NCI-H1436 treated with DMSO at 0.1 percent for 48 hours (cell line): ENCODE data around the gene GPR176.

Experiments used
- DNase-seq: peaks from one replicate; lab custom pipeline; 2025; lab: John Stamatoyannopoulos, UW

Gene GPR176

DNA sequence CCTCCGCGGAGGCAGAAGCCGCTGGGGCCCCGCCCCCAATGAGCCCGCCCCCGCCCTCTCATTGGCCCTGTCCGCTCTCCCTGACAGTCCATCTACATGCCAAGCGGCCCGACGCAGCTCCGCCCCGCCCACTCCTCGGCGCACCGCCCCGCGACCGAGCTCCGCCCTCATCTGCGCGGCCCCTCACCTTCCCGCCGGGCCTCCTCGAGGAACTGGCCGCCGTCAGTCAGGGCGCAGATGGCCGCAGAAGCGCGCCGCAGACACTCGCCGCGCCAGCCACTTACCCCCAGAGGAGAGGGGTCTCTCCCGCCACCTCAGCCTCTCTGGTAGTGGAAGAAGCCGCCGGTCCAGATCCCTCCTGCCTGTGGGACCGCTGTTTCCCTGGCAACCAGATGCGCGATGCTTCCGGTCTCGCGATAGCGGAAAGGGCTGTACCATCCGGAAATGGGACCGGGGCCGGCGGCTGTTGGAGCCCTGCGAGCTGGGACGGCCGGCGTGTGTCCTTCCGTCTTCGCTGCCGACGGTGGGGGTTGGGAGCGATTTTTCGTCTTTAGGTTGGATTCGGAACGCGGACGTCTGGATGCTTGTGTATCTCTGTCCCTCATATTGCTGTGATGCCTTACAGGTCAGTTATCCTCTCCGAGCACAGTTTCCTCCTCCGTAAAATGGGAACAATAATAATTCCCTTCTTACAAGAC lies 137.5 kb downstream of the GPR176 start, which contains the start of gene FSIP1:
Gene FSIP1 (minus strand): TSS at position 401 of the 698 bp plus-strand sequence. CDS start 6,317 bp downstream, outside the sequence.
- DNase-seq = peak; percentile 76

DNA sequence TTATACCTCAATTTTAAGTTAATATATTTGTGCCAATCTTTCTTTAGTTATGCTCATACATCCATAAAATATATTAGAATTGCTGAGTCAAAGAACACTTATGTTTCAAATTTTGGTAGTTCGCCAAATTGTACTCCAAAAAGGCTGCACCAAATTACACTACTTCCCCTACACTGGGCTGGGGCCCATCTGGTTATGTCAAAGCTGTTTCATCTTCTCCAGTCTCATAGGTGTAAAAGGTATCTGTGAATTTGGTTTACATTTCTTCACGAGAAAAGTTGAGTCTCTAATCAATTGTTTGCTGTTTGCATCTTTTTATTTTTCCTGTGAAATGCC lies 138.1 kb downstream of the GPR176 start:
- no peak for DNase-seq

DNA sequence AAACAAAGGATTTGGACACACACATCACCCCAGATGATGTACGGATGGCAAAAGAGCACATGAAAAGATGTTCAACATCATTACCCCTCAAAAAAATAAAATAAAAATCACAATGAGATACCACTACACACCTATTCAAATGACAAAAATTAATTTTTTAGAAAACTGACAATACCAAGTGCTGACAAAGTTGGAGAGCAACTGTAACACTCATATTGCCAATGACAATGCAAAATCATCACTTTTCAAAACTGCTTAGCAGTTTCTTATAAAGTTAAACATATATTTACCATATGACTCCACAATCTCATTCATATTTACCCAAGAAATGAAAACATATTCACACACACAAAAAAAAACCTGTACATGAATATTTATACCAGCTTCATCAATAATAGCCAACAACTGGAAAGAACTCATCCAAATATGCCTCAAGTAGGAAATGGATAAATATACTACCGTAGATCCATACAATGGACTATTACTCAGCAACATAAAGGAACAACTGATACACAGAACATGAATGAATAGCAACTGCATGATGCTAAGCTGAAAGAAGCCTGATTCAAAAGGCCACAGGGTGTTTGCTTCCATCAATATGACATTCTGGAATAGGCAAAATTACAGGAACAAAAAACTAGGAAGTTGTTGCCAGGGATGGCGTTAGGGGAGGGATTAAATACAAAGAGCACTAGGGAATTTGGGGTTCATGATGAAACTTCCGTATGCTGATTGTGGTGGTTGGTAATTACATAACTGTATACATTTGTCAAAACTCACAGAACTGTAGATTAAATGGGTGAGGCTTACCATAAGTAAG lies 138.7 kb downstream of the GPR176 start:
- no peak for DNase-seq

DNA sequence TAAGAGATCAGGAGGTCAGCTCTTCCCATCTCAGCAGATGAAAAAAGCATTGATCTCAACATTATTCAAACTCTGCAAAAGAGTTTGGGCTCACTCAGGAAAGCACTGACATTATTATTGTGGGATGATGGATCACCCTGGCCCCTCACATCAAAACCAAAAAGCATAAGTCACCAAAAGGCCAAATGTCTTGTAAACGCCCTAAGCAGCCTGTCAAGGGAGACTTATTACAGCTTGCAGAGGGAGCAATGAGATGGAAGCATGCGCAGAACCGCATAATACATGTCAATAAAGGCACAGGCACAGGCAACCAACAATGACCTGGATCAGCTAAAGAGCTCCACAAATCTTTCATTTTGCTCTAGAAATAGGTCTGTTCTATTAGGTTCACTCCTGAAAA lies 142.0 kb downstream of the GPR176 start:
- no peak for DNase-seq

DNA sequence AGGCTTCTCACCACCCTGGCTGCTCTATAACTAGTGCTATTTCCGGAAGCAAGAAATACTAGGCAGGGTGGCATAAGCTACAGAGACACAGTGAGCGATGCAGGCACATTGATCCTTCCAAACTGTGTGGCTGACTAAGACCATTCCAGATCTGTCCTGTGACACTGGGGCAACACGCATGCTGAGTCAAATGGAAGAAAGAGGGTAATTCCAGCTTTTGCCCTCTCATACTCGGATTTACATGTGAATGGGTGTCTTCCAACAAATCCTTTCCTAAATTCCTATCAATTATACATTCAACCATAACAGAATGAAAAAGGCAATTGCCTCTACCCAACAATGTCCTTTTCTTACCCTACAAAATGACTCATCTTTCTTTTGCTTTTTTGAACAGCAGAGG lies 142.6 kb downstream of the GPR176 start:
- DNase-seq = no peak

DNA sequence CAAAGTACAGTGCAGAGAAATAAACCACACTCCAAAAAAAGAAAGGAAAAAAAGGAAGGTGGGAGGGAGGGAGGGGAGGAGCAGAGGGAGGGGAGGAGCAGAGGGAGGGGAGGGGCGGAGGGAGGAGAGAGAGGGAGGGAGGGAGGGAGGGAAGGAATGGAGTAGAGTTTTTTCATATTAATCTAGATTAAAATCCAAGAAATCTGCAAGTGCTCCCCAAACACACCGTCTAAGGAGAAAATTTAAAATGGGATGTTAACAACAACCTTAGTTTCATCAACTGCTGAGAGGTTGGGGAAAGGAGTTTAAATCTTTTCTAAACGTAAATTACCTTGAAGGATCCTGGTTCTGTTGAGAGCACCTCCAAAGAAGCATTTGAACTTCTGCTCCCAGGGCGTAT lies 144.0 kb downstream of the GPR176 start:
- no peak for DNase-seq

DNA sequence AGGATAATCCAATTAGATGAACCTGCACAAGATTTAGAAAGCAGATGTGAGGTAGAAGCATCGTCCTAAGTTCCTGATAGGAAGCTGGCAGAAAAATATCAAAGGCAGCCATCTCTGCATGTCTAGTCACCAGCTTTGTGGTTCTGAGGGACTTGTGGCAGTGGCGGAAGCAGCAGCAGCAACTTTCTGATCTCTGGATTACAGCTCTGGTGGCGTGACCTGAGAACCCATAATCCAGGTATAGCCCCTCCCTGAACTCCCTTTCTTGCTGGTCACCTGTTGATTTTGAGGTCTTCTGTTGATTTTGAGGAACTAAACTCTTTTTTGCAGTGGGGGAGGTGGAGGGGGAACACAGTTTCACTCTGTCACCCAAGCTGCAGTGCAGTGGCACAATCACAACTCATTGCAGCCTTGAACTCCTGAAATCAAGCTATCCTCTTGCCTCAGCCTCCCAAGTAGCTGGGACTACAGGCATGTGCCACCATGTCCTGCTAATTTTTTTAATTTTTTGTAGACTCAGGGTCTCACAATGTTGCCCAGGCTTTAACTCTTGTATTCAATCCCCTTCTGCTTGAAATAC lies 145.3 kb downstream of the GPR176 start:
- DNase-seq = no peak

DNA sequence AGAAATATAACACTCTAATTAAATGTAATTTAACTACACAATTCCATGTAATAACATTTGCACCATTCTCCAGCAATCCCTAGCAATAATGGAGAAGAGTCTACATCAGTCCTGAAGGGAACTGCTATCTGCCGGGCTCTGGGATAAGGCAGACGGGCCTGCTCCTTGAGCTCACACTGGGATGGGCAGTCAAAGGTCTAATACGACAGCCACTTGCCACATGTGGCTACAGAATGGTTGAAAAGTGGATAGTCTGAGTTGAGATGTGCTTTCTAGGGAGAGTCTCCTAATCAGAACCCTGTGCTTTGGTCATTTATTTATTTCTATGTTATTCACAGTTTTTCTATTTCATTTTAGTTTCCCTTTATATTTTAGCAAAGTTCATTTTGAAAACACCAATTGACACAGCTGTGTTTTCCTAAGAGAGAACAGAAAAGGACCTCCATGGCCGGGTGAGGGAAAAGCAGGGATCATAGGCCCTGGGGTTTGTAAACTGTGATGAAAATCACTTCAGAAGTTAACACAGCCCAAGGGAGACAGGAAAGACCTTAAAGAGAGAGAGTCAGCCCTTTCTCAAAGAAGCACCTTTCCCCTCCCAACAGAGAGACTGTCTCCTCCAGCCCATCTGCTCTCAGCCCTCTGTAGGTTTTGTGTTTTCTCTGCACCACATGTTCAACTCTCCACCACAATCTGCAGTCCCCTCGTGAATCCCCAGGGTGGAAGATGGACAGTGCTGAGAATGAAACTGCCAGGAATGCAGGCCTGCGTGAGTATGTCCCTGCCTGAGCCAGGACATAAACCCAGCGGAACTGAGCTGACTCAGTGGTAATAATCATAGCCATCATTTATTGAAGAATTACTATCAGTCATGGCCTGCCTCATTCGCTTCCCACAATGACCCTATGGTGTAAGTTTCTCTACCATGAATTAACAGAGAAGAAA lies 149.0 kb downstream of the GPR176 start:
- DNase-seq = no peak

DNA sequence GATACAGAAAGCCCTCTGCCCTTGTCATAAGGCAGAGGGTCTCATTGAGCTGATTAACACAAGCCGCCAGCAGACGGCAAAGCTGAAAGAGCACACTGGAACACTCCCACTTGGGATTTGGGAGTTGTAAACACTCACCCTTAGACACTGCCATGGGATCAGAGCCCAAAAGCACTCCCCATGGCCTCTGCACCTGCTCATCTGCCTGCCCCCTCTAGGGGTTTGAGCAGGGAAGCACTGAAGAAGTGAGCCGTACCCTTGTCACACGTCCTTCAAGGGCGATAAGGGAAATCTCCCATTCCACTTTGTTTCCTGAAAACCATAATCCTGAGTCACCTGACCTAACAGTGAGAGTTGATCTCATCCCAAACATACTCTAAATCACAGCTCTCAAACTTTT lies 152.1 kb downstream of the GPR176 start:
- DNase-seq = no peak

DNA sequence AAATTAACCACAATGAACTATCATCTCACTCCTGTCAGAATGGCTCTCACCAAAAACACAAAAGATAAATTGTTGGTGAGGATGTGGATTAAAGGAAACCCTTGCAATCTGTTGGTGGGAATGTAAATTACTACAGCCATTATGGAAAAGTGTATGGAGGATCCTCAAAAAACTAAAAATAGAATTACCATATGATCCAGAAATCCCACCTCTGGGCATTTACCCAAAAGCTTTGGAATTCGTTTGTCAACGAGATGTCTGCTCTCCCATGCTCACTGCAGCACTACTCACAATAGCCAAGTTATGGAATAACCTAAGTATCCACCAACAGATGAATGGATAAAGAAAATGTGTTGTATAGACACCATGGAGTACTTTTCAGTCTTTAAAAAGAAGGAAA lies 159.1 kb downstream of the GPR176 start:
- DNase-seq = no peak

DNA sequence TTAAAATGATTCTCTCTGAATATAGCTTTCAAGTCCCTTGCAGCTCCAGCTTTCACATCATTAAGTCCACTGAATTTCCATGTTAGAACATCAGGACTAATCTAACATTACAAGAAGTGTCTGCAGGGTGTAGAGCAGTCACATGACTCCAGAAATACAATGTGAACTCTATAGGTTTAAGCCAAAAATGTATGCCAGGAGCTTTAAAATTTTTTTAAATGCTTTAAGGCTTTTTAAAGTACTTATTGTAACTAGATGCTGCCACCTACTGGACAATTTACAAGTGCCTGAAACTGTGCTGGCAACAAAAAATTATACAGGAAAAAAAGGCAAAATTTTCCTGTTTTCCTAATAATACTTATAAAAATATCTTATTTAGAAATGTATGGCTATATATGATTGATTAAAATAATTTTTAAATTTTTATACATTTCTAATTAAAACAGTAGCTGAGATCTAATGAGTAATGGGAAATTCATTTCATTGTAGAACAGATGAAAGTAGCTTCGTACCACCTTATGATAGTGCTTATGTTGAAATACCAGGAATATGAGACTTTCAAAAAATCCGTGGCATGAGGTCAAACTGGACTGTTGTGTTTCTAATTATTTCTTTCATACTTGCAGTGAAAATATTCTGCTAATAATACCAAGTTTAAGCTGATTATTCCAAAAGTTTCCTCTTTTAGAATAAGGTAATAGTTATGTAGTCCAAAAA lies 163.1 kb downstream of the GPR176 start:
- DNase-seq = no peak

DNA sequence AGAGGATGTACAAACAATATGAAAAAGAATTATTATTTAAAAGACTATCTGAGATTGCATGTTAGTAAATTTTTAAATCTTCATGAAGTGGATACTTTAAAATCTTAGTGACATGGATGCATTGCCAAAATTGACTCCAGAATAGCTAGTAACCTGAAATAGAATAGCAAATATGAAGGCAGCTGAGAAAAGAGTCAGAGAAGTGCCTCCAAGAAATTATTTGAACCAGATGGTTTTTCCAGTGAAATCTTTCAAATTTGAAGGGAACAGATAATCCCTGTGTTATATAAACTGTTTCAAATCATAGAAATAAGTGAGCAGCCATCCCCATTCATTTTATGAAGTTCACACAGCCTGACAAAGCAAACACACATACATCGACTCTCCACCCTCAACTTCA lies 167.1 kb downstream of the GPR176 start:
- no peak for DNase-seq

DNA sequence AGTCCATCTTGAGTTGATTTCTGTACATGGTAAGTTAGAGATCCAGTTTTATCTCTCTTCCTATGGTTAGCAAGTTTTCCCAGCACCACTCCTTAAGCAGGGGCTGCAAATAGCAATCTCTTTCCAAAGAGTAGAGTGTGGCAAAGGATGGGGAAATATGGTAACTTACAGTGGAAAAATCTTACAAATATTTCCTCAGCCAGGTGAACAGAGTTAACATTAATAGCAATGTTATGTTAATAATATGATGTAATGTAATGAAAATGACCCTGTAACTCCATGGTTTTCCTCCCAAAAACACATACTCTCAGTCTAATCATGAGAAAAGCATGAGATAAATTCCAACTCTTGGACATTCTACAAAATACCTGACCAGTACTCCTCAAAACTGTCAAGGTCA lies 167.8 kb downstream of the GPR176 start:
- DNase-seq = no peak
